RWPE1 (cell line): Measurements from ENCODE around the gene LGALS16.
"Not testable (repeated sequence)": the region's sequence is repeated elsewhere in the genome, so short reads cannot be mapped to it uniquely, and the experiment has no call there.

Source experiments
- CTCF ChIA-PET: fragments of 350-600 bp; sonication (Branson Sonifier 250); formaldehyde crosslinking; extraction: SDS; loops from one replicate; lab custom pipeline; 2021; lab: Yijun Ruan, JAX
- POLR2A ChIA-PET: fragments of 400-600 bp; formaldehyde crosslinking; extraction: SDS; loops from one replicate; lab custom pipeline; 2020; ENCODE audit warnings: antibody characterized with exemption; ENCODE audit not compliant: low non-redundant PET; lab: Yijun Ruan, JAX
- DNase-seq: peaks from one replicate; pipeline ENCODE4 v3.0.0; 2012; ENCODE audit warnings: low spot score
- H3K27ac ChIP-seq: fragments of 450-650 bp; 2 replicates; pipeline ENCODE4 v1.5.1; 2017
- TF ChIP-seq, protein P1 (sequence below): fragments of 450-650 bp; conservative IDR thresholded peaks from 2 replicates; pipeline ENCODE4 v1.5.1; 2017; ENCODE audit warnings: low read depth, mild to moderate bottlenecking

LGALS16 gene

DNA sequence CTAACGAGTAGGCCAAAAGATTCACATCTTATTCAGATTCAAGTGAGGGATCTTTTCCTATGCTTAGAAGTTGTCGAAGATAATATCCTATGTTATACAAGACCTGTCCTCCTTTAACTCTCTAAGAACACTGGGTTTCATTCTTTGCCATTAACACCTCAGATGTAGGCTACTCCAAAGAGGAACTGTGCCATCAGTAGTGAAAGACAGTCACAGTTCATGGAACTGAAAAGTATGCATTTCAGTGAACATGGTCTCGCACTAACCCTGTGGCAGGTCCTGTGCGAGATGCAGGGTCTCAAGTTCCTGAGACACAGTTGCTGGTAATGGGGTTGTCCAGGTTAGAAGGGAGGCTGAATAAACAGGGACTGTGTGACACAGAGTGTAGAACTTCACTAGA, 4.1 kb downstream of the LGALS16 start:
- no peak for DNase-seq
- ChIA-PET POLR2A (no interaction called here), CTCF (no interaction called here)
- TF ChIP-seq, protein P1, sequence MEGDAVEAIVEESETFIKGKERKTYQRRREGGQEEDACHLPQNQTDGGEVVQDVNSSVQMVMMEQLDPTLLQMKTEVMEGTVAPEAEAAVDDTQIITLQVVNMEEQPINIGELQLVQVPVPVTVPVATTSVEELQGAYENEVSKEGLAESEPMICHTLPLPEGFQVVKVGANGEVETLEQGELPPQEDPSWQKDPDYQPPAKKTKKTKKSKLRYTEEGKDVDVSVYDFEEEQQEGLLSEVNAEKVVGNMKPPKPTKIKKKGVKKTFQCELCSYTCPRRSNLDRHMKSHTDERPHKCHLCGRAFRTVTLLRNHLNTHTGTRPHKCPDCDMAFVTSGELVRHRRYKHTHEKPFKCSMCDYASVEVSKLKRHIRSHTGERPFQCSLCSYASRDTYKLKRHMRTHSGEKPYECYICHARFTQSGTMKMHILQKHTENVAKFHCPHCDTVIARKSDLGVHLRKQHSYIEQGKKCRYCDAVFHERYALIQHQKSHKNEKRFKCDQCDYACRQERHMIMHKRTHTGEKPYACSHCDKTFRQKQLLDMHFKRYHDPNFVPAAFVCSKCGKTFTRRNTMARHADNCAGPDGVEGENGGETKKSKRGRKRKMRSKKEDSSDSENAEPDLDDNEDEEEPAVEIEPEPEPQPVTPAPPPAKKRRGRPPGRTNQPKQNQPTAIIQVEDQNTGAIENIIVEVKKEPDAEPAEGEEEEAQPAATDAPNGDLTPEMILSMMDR: no peak
- H3K27ac ChIP-seq: no peak overlapping the region

- CTCF ChIA-PET: no interaction called here
- TF ChIP-seq, protein P1: no peak
- DNase-seq: no peak
- POLR2A ChIA-PET: no interaction called here
- H3K27ac ChIP-seq: no peak overlapping the region
These were observed 4.9 kb downstream of the LGALS16 start for GRCh38 chr19:39660661-39661060.

DNA sequence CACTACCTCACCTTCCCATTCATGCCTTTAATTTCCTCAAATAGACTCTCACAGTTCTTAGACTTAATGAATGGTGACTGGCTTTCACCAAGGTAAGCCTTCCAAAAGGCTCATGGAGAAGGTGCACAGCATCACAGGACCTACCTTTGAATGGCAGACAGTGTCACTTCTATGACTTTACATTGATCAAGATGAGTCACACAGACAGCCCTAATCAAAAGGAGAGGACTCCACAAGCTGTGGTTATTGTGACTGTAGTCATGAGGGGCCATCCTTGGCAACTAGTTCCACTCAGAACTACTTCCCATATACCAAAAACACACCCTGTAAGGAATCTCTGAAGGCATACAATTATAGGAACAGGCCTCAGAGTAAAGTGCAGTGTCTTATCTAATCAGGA, 5.9 kb downstream of the LGALS16 start:
- DNase-seq: no peak
- no peak overlapping the region for H3K27ac ChIP-seq
- TF ChIP-seq, protein P1: no peak
- ChIA-PET POLR2A (no interaction called here), CTCF (interaction anchor here (0.7 kb wide), 1 partner anchor 880 kb away, joined by 4 read pairs; no protein-coding TSS in a partner anchor)

DNA sequence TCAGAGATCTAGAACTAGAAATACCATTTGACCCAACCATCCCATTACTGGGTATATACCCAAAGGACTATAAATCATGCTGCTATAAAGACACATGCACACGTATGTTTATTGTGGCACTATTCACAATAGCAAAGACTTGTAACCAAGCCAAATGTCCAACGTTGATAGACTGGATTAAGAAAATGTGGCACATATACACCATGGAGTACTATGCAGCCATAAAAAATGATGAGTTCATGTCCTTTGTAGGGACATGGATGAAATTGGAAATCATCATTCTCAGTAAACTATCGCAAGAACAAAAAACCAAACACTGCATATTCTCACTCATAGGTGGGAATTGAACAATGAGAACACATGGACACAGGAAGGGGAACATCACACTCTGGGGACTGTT, 14.1 kb downstream of the LGALS16 start:
- CTCF ChIA-PET, H3K27ac ChIP-seq, DNase-seq, POLR2A ChIA-PET: not testable (repeated sequence)

DNA sequence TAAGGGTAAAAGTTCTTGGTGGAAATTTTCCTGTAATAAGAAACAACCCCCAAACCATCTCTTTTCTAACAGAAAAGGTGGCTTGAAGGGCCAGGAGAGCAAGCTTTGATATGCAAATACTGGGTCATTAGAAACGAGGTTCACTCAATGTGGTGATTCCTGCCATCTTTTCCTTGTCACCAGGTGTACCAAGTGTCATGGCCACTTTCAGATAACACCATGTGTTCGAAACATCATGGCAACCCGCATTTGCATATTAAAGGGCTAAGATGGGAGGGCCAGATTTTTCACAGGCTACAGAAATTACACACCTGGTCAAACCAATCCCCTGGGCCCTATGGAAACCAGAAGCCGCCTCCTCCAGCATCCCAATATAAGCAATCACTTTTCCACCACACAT, 15.3 kb downstream of the LGALS16 start:
- no peak for DNase-seq
- TF ChIP-seq, protein P1: no peak
- H3K27ac ChIP-seq: no peak overlapping the region
- POLR2A ChIA-PET: no interaction called here
- CTCF ChIA-PET: interaction anchor here (2.6 kb wide), 1 partner anchor 119 kb away, joined by 12 read pairs; no protein-coding TSS in a partner anchor

DNA sequence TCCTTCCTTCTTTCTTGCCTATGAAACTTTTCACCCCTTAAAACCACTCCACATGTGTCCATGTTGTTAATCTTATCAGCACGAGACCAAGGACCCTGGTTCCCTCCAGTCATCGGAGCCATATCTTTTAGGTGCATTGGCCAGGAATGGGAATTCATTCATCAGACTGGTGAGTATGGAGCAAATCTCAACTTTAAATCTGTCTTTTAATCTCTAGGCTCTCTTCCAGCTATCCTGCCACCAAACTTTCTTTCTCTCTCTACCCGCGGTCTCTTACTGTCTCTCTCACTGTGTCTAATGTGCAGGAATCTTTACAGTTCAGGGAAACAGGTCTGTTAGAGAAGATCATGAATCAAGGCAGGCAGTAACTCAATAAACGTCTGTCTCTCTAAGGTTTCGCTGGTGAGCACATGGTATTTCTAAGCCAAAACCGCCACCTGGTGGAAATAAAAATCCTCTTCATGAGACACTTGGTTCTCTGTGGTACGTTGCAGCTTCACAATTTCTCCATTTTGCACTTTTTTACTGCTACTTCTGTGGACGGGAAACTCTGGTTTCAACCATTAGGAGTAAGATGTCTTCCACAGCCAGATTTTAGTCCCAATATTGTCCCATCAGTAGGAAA, 16.1 kb downstream of the LGALS16 start:
- H3K27ac ChIP-seq: no peak overlapping the region
- ChIA-PET CTCF (interaction anchor here (0.6 to 2.6 kb wide), 4 partner anchors 120 to 162 kb away, joined by 3 to 12 read pairs (median 4); no protein-coding TSS in a partner anchor), POLR2A (no interaction called here)
- TF ChIP-seq, protein P1: peak; percentile 54
- peak; percentile 27 for DNase-seq

GRCh38 chr19:39672473-39672872, 16.8 kb downstream of the LGALS16 start:
- no peak overlapping the region for H3K27ac ChIP-seq
- TF ChIP-seq, protein P1: no peak
- POLR2A ChIA-PET: no interaction called here
- no peak for DNase-seq
- CTCF ChIA-PET: interaction anchor here (0.8 to 2.6 kb wide), 3 partner anchors 121 to 172 kb away, joined by 5 to 12 read pairs (median 7); no protein-coding TSS in a partner anchor

DNA sequence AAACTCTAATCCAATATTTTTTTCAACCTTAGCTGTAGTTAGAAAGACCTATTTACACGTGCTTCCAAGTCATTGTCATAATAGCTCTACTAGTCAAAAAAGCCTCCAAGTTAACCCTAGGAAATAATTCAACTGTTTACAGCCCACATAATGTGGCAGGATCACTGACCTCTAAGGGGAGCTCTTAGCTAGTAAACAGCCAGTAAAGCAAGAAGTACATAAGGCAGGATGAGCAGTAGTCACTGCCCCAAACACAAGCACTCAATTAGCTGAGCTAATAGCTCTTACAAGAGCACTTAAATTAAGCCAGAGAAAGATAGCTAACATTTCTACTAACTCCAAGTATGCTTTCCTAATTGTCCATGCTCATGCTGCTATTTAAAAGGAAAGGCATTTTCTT, 18.1 kb downstream of the LGALS16 start:
- CTCF ChIA-PET: interaction anchor here (0.7 to 2.0 kb wide), 3 partner anchors 8 to 171 kb away, joined by 3 to 7 read pairs (median 3); no protein-coding TSS in a partner anchor

More for the DNA sequence above, 18.1 kb downstream of the LGALS16 start:
- DNase-seq, H3K27ac ChIP-seq: not testable (repeated sequence)
- POLR2A ChIA-PET: interaction anchor here (0.6 kb wide), 1 partner anchor 133 kb away, joined by 3 read pairs; no protein-coding TSS in a partner anchor
